ENCODE measurements around the gene FUT6.

DNA sequence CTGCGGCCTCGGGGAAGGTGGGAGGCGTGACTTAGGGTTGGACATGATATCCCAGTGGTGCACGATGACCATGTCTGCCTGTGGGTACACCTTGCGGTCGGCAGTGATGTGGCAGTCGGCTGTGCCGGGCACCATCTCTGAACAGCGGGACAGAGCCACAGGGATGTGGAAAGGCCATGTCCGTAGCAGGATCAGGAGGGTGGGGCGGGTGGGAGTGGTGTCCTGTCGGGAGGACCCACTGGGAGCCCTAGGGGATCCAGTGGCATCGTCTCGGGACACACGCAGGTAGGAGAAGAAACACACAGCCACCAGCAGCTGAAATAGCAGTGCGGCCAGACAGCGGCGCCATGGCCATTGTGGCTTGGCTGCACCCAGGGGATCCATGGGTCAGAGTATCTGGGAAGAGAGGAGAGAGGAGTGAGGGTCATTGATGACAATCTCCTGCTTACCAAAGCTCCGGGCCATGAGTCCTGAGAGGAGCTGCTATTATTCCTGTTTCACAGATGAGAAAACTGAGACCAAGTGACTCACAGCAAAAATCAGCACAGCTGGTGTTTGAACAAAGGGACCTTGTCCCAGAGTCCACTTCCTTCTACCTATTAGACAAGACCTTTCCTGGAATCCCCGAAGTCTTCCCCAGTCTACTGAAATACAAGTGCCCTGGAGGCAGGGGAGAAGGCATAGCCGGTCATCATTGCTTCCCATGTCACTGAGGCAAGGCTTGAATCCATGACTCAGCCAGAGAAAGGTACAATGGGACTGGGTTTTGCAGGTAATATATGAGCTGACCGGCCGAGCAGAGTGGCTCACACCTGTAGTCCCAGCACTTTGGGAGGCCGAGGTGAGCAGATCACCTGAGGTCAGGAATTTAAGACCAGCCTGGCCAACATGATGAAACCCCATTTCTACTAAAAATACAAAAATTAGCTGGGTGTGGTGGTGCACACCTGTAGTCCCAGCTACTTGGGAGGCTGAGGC is 5.2 kb upstream of the FUT6 start:
- TF ChIP-seq, protein P1, sequence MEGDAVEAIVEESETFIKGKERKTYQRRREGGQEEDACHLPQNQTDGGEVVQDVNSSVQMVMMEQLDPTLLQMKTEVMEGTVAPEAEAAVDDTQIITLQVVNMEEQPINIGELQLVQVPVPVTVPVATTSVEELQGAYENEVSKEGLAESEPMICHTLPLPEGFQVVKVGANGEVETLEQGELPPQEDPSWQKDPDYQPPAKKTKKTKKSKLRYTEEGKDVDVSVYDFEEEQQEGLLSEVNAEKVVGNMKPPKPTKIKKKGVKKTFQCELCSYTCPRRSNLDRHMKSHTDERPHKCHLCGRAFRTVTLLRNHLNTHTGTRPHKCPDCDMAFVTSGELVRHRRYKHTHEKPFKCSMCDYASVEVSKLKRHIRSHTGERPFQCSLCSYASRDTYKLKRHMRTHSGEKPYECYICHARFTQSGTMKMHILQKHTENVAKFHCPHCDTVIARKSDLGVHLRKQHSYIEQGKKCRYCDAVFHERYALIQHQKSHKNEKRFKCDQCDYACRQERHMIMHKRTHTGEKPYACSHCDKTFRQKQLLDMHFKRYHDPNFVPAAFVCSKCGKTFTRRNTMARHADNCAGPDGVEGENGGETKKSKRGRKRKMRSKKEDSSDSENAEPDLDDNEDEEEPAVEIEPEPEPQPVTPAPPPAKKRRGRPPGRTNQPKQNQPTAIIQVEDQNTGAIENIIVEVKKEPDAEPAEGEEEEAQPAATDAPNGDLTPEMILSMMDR (IDR thresholded peaks at IDR 0.05): no peak
- no peak for TF ChIP-seq POLR2A (IDR thresholded peaks at IDR 0.05)

Data from thyroid gland (tissue), 4 donors.